Fibroblast of skin of right quadriceps (primary cell): ENCODE results near the gene RUSC2.
A peak's percentile ranks its signal among the peaks of the same experiment; 100 is the strongest.
"Not testable (repeated sequence)": the region's sequence is repeated elsewhere in the genome, so short reads cannot be mapped to it uniquely, and the experiment has no call there.

ENCODE experiments used
- DNase-seq: peaks from one replicate; pipeline ENCODE4 v3.0.0-alpha.2; 2013

RUSC2 gene

GRCh38 chr9:35489313-35490154, at the start of gene RUSC2:
Gene RUSC2 (plus strand): TSS chr9:35490111. CDS start chr9:35546522, 56,411 bp downstream.
- peak; percentile 91 for DNase-seq

- no peak for DNase-seq
These were observed 43.9 kb upstream of the RUSC2 start for GRCh38 chr9:35446012-35446411.

GRCh38 chr9:35448496-35448895, 41.4 kb upstream of the RUSC2 start:
- DNase-seq = no peak

GRCh38 chr9:35452481-35452880, 37.4 kb upstream of the RUSC2 start:
- no peak for DNase-seq

GRCh38 chr9:35453786-35454185, 36.1 kb upstream of the RUSC2 start:
- no peak for DNase-seq

- no peak for DNase-seq
These were observed 25.5 kb upstream of the RUSC2 start for GRCh38 chr9:35464141-35465025.

- no peak for DNase-seq
These were observed 19.6 kb upstream of the RUSC2 start for GRCh38 chr9:35470340-35470739.

- peak; percentile 8 for DNase-seq
These were observed 19.0 kb upstream of the RUSC2 start for GRCh38 chr9:35470894-35471293.

- no peak for DNase-seq
These were observed 13.3 kb upstream of the RUSC2 start for GRCh38 chr9:35476596-35476995.

- peak; percentile 79 for DNase-seq
These were observed 12.6 kb upstream of the RUSC2 start for GRCh38 chr9:35477211-35477855.

GRCh38 chr9:35478871-35479270, 11.0 kb upstream of the RUSC2 start:
- DNase-seq = no peak

GRCh38 chr9:35481347-35481975, 8.4 kb upstream of the RUSC2 start:
- peak; percentile 73 for DNase-seq

GRCh38 chr9:35482071-35482470, 7.8 kb upstream of the RUSC2 start:
- no peak for DNase-seq

GRCh38 chr9:35484406-35484805, 5.5 kb upstream of the RUSC2 start:
- DNase-seq = peak; percentile 10

- DNase-seq = no peak
These were observed 2.8 kb upstream of the RUSC2 start for GRCh38 chr9:35487081-35487480.

GRCh38 chr9:35488021-35488420, 1.9 kb upstream of the RUSC2 start:
- DNase-seq = peak; percentile 80

GRCh38 chr9:35488566-35489312, 1.2 kb upstream of the RUSC2 start:
- DNase-seq = no peak

GRCh38 chr9:35490155-35490909, 421 bp downstream of the RUSC2 start:
- no peak for DNase-seq

- DNase-seq = peak; percentile 27
These were observed 1.1 kb downstream of the RUSC2 start for GRCh38 chr9:35490910-35491465.

- not testable (repeated sequence) for DNase-seq
These were observed 3.2 kb downstream of the RUSC2 start for GRCh38 chr9:35493119-35493518.

- no peak for DNase-seq
These were observed 6.1 kb downstream of the RUSC2 start for GRCh38 chr9:35495984-35496383.
